Neutrophil (primary cell): ENCODE data around the gene KDELR1.

Experiments
- H3K27ac ChIP-seq: fragments of 200-600 bp; sonication (generic); 2 replicates; pipeline ENCODE4 v1.5.1; 2016; ENCODE audit warnings: mild to moderate bottlenecking, moderate library complexity
- H3K27me3 ChIP-seq: fragments of 200-600 bp; sonication (generic); 2 replicates; pipeline ENCODE4 v1.6.0; 2016; ENCODE audit warnings: mild to moderate bottlenecking
- H3K36me3 ChIP-seq: fragments of 200-600 bp; sonication (generic); 2 replicates; pipeline ENCODE4 v1.5.1; 2017
- H3K4me1 ChIP-seq, 2 experiments: fragments of 200-600 bp in 1 of 2; sonication (generic) in 1 of 2; 1 replicate in 1 of 2; 2 replicates in 1 of 2; pipeline versions ENCODE4 v1.5.1 to v1.6.1; 2013 to 2016; ENCODE audit warnings: low read depth in 1 of 2, low read length in 1 of 2, mild to moderate bottlenecking in 1 of 2, moderate library complexity in 1 of 2; ENCODE audit not compliant: control insufficient read depth in 1 of 2, insufficient read depth in 1 of 2
- H3K4me3 ChIP-seq, 2 experiments: fragments of 200-600 bp in 1 of 2; sonication (generic) in 1 of 2; 1 replicate in 1 of 2; 2 replicates in 1 of 2; pipeline ENCODE4 v1.5.1; 2013 to 2016; ENCODE audit warnings: low read depth in 1 of 2, low read length in 1 of 2, mild to moderate bottlenecking in 1 of 2, moderate library complexity in 1 of 2
- H3K9me3 ChIP-seq: fragments of 200-600 bp; sonication (generic); 2 replicates; pipeline ENCODE4 v1.5.1; 2016
- CTCF ChIP-seq: fragments of 200-600 bp; sonication (generic); IDR thresholded peaks from 2 replicates; pipeline ENCODE4 v1.5.1; 2016; ENCODE audit warnings: antibody characterized with exemption

The KDELR1 gene

GRCh38 chr19:48354332-48354992 lies 36.9 kb downstream of the KDELR1 start:
- no peak overlapping the region for H3K4me3 ChIP-seq
- H3K4me1 ChIP-seq, result no peaks in the 10 kb centered on the region
- no peak overlapping the region for H3K27ac ChIP-seq
- no peaks in the 10 kb centered on the region for H3K9me3 ChIP-seq
- TF ChIP-seq CTCF, result no peak
- no peaks in the 10 kb centered on the region for H3K27me3 ChIP-seq
- H3K36me3 ChIP-seq, result no peaks in the 10 kb centered on the region

GRCh38 chr19:48353677-48354076 lies 37.7 kb downstream of the KDELR1 start:
- no peaks in the 10 kb centered on the region for H3K9me3 ChIP-seq
- H3K4me1 ChIP-seq, result no peaks in the 10 kb centered on the region
- TF ChIP-seq CTCF, result no peak
- H3K27ac ChIP-seq, result no peak overlapping the region
- no peaks in the 10 kb centered on the region for H3K27me3 ChIP-seq
- no peak overlapping the region for H3K4me3 ChIP-seq
- H3K36me3 ChIP-seq, result no peaks in the 10 kb centered on the region

DNA sequence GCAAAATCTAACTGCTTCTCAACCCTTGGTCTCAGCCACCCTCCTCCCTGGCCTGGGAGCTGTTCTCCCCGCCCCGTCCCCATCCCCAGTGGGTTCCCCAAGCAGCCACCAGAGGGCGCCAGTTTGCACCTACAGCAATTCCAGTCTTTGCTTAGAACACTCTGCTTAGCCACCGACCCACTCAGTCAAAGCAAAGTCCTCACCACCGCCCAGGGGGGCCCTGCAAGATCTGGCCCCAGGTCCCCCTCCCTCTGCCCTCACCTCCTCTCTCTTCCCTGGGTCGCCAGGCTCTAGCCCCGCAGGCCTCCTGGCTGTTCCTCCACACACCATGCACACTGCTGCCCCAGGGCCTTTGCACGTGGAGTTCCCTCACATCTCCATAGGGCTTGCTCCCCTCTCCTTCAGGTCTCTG lies 40.0 kb downstream of the KDELR1 start:
- no peaks in the 10 kb centered on the region for H3K36me3 ChIP-seq
- H3K27ac ChIP-seq, result no peak overlapping the region
- no peaks in the 10 kb centered on the region for H3K4me1 ChIP-seq
- peak; percentile 90 for TF ChIP-seq CTCF
- H3K27me3 ChIP-seq, result no peaks in the 10 kb centered on the region
- no peaks in the 10 kb centered on the region for H3K9me3 ChIP-seq
- H3K4me3 ChIP-seq, result no peak overlapping the region

GRCh38 chr19:48350856-48351255 lies 40.5 kb downstream of the KDELR1 start:
- H3K9me3 ChIP-seq, result no peaks in the 10 kb centered on the region
- H3K27me3 ChIP-seq, result no peaks in the 10 kb centered on the region
- TF ChIP-seq CTCF, result no peak
- H3K36me3 ChIP-seq, result no peaks in the 10 kb centered on the region
- H3K4me3 ChIP-seq, result no peak overlapping the region
- H3K27ac ChIP-seq, result no peak overlapping the region
- no peaks in the 10 kb centered on the region for H3K4me1 ChIP-seq

GRCh38 chr19:48348737-48349136 lies 42.6 kb downstream of the KDELR1 start:
- no peaks in the 10 kb centered on the region for H3K9me3 ChIP-seq
- H3K4me1 ChIP-seq, result no peaks in the 10 kb centered on the region
- H3K27me3 ChIP-seq, result no peaks in the 10 kb centered on the region
- H3K27ac ChIP-seq, result no peak overlapping the region
- no peak for TF ChIP-seq CTCF
- no peak overlapping the region for H3K4me3 ChIP-seq
- H3K36me3 ChIP-seq, result no peaks in the 10 kb centered on the region

GRCh38 chr19:48348045-48348444 lies 43.3 kb downstream of the KDELR1 start:
- no peaks in the 10 kb centered on the region for H3K27me3 ChIP-seq
- no peak overlapping the region for H3K27ac ChIP-seq
- peaks cover 3 to 4% of the 10 kb centered on the region in 2 experiments for H3K4me1 ChIP-seq
- H3K4me3 ChIP-seq, result no peak overlapping the region
- H3K36me3 ChIP-seq, result no peaks in the 10 kb centered on the region
- TF ChIP-seq CTCF, result no peak
- no peaks in the 10 kb centered on the region for H3K9me3 ChIP-seq
